ENCODE data around the gene DOCK1. TPM values are rescaled to one million over a fixed set of nuclear protein-coding genes. Genes with fewer than 3 reads are reported as not detected.
A peak's percentile ranks its signal among the peaks of the same experiment; 100 is the strongest.
"Not testable (repeated sequence)": the region's sequence is repeated elsewhere in the genome, so short reads cannot be mapped to it uniquely, and the experiment has no call there.

The DOCK1 gene
- polyA plus RNA-seq, 6 donors from 2014 or later, result not detected

- H3K27ac Mint-ChIP-seq; H3K4me3 Mint-ChIP-seq; H3K27me3 Mint-ChIP-seq; ATAC-seq (ENCODE audit: low read depth in 2 of 2); H3K36me3 Mint-ChIP-seq; DNase-seq; H3K4me1 Mint-ChIP-seq; H3K9me3 Mint-ChIP-seq: not testable (repeated sequence)
Observed at GRCh38 chr10:126890797-126891196, 14.4 kb upstream of the DOCK1 start.

GRCh38 chr10:126892226-126893175 lies 12.7 kb upstream of the DOCK1 start:
- Mint-ChIP-seq H3K4me3 (no peak overlapping the region), H3K4me1 (no peaks in the 10 kb centered on the region), H3K27me3 (no peaks in the 10 kb centered on the region), H3K9me3 (peaks cover 0 to 11% (median 4%) of the 10 kb centered on the region in 7 donors), H3K27ac (no peak overlapping the region), H3K36me3 (no peaks in the 10 kb centered on the region)
- DNase-seq, result no peak
- ATAC-seq (ENCODE audit: low read depth in 2 of 2), result no peak

- H3K36me3 Mint-ChIP-seq, result no peaks in the 10 kb centered on the region
- DNase-seq, result no peak
- H3K27me3 Mint-ChIP-seq, result no peaks in the 10 kb centered on the region
- H3K4me1 Mint-ChIP-seq, result no peaks in the 10 kb centered on the region
- H3K9me3 Mint-ChIP-seq, result peaks cover 0 to 16% (median 4%) of the 10 kb centered on the region in 7 donors
- no peak overlapping the region for H3K4me3 Mint-ChIP-seq
- no peak overlapping the region for H3K27ac Mint-ChIP-seq
- ATAC-seq (ENCODE audit: low read depth in 2 of 2), result no peak
Observed at GRCh38 chr10:126893206-126893605, 12.0 kb upstream of the DOCK1 start.

GRCh38 chr10:126893841-126894240 lies 11.4 kb upstream of the DOCK1 start:
- no peaks in the 10 kb centered on the region for H3K27me3 Mint-ChIP-seq
- no peaks in the 10 kb centered on the region for H3K36me3 Mint-ChIP-seq
- H3K9me3 Mint-ChIP-seq, result peaks cover 4 to 18% (median 9%) of the 10 kb centered on the region in 7 donors
- ATAC-seq (ENCODE audit: low read depth in 2 of 2) (no peak), DNase-seq (no peak)
- no peak overlapping the region for H3K27ac Mint-ChIP-seq
- H3K4me3 Mint-ChIP-seq, result no peak overlapping the region
- H3K4me1 Mint-ChIP-seq, result no peaks in the 10 kb centered on the region

- Mint-ChIP-seq H3K27me3 (peaks cover 0 to 5% (median 0%) of the 10 kb centered on the region in 3 donors), H3K27ac (no peak overlapping the region), H3K4me1 (no peaks in the 10 kb centered on the region), H3K36me3 (no peaks in the 10 kb centered on the region), H3K9me3 (peaks cover 4 to 28% (median 15%) of the 10 kb centered on the region in 7 donors), H3K4me3 (no peak overlapping the region)
- ATAC-seq (ENCODE audit: low read depth in 2 of 2), result no peak
- DNase-seq, result no peak
Observed at GRCh38 chr10:126895214-126895781, 9.9 kb upstream of the DOCK1 start.

GRCh38 chr10:126898460-126898859 lies 6.8 kb upstream of the DOCK1 start:
- Mint-ChIP-seq H3K4me3 (no peak overlapping the region), H3K36me3 (no peaks in the 10 kb centered on the region), H3K27me3 (peaks cover 5 to 10% (median 7%) of the 10 kb centered on the region in 3 donors), H3K4me1 (no peaks in the 10 kb centered on the region), H3K27ac (no peak overlapping the region), H3K9me3 (peaks cover 8 to 32% (median 11%) of the 10 kb centered on the region in 7 donors)
- ATAC-seq (ENCODE audit: low read depth in 2 of 2), result no peak
- DNase-seq, result no peak

GRCh38 chr10:126899529-126899928 lies 5.7 kb upstream of the DOCK1 start:
- not testable (repeated sequence) for H3K27ac Mint-ChIP-seq; H3K4me1 Mint-ChIP-seq; H3K4me3 Mint-ChIP-seq; H3K36me3 Mint-ChIP-seq; DNase-seq; ATAC-seq (ENCODE audit: low read depth in 2 of 2)
- Mint-ChIP-seq H3K9me3 (peaks cover 8 to 32% (median 11%) of the 10 kb centered on the region in 7 donors), H3K27me3 (peaks cover 11 to 21% (median 16%) of the 10 kb centered on the region in 3 donors)

- no peak overlapping the region for H3K27ac Mint-ChIP-seq
- peaks cover 0 to 15% of the 10 kb centered on the region in 2 donors for H3K36me3 Mint-ChIP-seq
- peaks cover 8 to 32% (median 11%) of the 10 kb centered on the region in 7 donors for H3K9me3 Mint-ChIP-seq
- no peak for DNase-seq
- peaks cover 23 to 36% (median 31%) of the 10 kb centered on the region in 3 donors for H3K27me3 Mint-ChIP-seq
- ATAC-seq (ENCODE audit: low read depth in 2 of 2), result no peak
- H3K4me3 Mint-ChIP-seq, result no peak overlapping the region
- peaks cover 6 to 9% (median 7%) of the 10 kb centered on the region in 3 donors for H3K4me1 Mint-ChIP-seq
Observed at GRCh38 chr10:126902157-126902556, 3.1 kb upstream of the DOCK1 start.

GRCh38 chr10:126903656-126904360 lies 1.4 kb upstream of the DOCK1 start:
- ATAC-seq (ENCODE audit: low read depth in 2 of 2), result no peak
- Mint-ChIP-seq H3K27me3 (peaks cover 23 to 41% (median 35%) of the 10 kb centered on the region in 3 donors), H3K4me3 (no peak overlapping the region), H3K36me3 (peaks cover 0 to 15% of the 10 kb centered on the region in 2 donors), H3K4me1 (peaks cover 6 to 9% (median 7%) of the 10 kb centered on the region in 3 donors), H3K27ac (no peak overlapping the region), H3K9me3 (peaks cover under 1 to 19% (median 8%) of the 10 kb centered on the region in 7 donors)
- DNase-seq, result no peak

GRCh38 chr10:126904516-126904817 lies 761 bp upstream of the DOCK1 start:
- peaks cover 1 to 15% (median 6%) of the 10 kb centered on the region in 7 donors for H3K9me3 Mint-ChIP-seq
- H3K4me3 Mint-ChIP-seq, result no peak overlapping the region
- DNase-seq (no peak), ATAC-seq (ENCODE audit: low read depth in 2 of 2) (no peak)
- H3K36me3 Mint-ChIP-seq, result peaks cover 0 to 15% of the 10 kb centered on the region in 2 donors
- peaks cover 21 to 41% (median 35%) of the 10 kb centered on the region in 3 donors for H3K27me3 Mint-ChIP-seq
- H3K4me1 Mint-ChIP-seq, result peaks cover 6 to 9% (median 7%) of the 10 kb centered on the region in 3 donors
- H3K27ac Mint-ChIP-seq, result no peak overlapping the region

- Mint-ChIP-seq H3K4me1 (peaks cover 6 to 9% (median 7%) of the 10 kb centered on the region in 3 donors), H3K36me3 (peaks cover 0 to 15% of the 10 kb centered on the region in 2 donors), H3K27me3 (peaks cover 18 to 41% (median 35%) of the 10 kb centered on the region in 3 donors), H3K4me3 (peak overlapping the region in 2 of 8 donors; percentile 47 to 55), H3K9me3 (peaks cover 0 to 5% (median 3%) of the 10 kb centered on the region in 7 donors), H3K27ac (no peak overlapping the region)
- no peak for ATAC-seq (ENCODE audit: low read depth in 2 of 2)
- DNase-seq, result no peak
Observed at GRCh38 chr10:126905776-126906703, 812 bp downstream of the DOCK1 start.

- Mint-ChIP-seq H3K4me3 (peak overlapping the region in 3 of 8 donors; percentile 9 to 55 (median 54)), H3K27me3 (peaks cover 18 to 41% (median 35%) of the 10 kb centered on the region in 3 donors), H3K4me1 (peaks cover 6 to 9% (median 7%) of the 10 kb centered on the region in 3 donors), H3K36me3 (peaks cover 0 to 15% of the 10 kb centered on the region in 2 donors), H3K9me3 (peaks cover 0 to 5% (median 1%) of the 10 kb centered on the region in 7 donors), H3K27ac (no peak overlapping the region)
- no peak for DNase-seq
- ATAC-seq (ENCODE audit: low read depth in 2 of 2), result no peak
Observed at GRCh38 chr10:126906704-126907422, 1.6 kb downstream of the DOCK1 start.

Measured in naive B cell (primary cell).